NK-92 treated with Interleukin-12 subunit alpha and Interleukin-12 subunit beta, amount 100 ng/mL, for 24 hours (cell line): ENCODE measurements around the gene PPP1R1B.

Experiments used
- DNase-seq: peaks from one replicate; lab custom pipeline; 2025; lab: John Stamatoyannopoulos, UW

PPP1R1B gene

DNA sequence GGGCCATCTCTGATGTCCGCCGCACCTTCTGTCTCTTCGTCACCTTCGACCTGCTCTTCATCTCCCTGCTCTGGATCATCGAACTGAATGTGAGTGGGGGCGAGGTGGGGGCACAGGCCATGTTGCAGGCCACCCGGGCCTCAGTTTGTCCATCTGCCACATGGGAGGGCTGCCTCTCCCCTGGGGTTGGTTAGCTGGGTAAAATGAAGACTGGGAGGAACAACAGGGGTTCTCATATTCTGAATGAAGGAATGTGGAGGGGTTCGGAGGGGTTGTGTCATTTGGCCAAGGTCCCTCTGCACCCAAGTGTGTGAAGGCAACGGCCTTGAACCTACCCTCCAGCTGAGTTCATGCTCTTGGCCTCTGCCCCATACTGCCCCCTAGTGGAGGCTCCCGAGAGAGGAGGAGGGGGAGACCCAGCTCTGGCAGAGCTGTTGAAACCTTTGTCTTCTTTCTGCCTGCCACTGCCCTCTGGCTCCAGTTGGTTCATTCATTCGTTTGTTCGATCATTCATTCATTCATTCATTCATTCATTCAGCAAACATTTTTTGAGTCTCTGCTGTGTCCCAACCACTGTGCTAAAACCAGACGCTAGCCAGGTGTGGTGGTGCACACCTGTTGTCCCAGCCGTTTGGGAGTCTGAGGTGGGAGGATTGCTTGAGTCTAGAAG, 27.0 kb downstream of the PPP1R1B start:
- DNase-seq, result peak; percentile 56

DNA sequence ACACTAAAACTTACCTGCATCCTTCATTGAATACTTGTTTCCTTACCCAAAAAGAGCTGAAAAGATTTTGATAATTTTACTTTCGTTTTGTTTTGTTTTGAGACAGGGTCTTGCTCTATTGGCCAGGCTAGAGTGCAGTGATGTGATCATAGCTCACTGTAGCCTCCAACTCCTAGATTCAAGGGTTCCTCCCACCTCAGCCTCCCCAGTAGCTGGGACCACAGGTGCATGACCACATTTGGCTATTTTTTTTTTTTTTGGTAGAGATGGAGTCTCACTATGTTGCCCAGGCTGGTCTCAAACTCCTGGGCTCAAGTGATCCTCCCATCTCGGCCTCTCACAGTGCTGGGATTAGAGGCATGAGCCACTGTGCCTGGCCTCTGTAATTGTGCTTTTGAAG, 28.4 kb downstream of the PPP1R1B start:
- no peak for DNase-seq

DNA sequence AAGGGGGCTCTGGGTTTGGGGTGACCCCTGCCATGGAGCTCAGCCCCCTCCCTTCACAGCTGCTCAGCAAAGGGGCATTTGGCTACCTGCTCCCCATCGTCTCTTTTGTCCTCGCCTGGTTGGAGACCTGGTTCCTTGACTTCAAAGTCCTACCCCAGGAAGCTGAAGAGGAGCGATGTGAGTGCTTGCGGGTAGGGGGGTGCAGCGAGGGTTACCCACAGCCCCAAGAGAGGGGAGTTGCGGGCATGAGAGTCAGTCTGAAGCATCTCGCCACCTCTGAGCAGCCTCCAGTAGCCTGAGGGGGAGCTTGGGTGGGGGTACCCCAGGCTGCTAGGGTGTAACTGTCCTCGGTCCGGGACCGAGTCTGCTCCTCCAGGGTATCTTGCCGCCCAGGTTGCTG, 31.6 kb downstream of the PPP1R1B start:
- DNase-seq, result no peak

DNA sequence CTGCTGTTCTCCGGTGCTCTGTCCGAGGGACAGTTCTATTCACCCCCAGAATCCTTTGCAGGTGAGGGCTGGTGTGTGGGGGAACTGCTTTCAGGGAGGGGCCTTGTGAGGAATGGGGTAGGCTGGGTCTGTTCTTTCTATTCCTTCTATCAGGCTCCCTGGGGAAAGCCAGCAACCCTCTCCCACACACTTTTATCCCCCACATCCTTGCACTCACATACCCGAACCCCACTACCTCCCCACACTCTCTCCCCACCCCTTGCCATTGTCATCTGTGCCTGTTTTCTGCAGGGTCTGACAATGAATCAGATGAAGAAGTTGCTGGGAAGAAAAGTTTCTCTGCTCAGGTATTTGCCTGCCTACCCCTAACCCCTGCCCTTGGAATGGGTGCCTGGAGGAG, 32.0 kb downstream of the PPP1R1B start:
- no peak for DNase-seq

DNA sequence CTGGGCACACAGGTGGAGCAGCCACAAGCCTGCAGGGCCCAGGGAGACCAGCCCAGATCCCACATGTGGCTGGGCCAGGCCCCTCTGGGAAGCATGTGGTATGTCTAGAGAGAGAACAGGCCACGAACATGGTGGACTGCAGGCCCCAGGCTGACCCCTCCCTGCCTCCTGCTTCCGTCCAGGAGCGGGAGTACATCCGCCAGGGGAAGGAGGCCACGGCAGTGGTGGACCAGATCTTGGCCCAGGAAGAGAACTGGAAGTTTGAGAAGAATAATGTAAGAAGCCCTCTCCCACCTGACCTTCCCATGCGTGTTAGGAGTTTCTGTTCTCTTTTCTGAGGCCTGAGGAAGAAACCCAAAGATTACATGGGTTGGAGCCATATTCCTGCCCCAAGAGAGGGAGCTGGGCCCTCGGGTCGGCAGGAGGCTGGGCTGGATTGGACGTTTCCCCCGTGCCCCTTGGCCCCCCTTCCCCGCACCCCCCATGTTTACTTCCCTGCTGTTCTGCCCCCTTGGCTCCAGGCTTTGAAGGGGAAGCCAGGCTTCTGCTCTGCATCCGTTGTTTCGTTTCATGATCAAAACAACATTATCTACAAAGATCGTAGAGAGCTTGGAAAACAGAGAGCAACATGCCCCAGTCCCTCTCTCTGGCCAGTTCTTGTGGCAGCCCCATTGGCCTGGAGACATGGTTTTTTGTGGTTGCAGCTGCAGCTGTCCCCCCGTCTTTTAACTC, 32.7 kb downstream of the PPP1R1B start:
- DNase-seq, result no peak

DNA sequence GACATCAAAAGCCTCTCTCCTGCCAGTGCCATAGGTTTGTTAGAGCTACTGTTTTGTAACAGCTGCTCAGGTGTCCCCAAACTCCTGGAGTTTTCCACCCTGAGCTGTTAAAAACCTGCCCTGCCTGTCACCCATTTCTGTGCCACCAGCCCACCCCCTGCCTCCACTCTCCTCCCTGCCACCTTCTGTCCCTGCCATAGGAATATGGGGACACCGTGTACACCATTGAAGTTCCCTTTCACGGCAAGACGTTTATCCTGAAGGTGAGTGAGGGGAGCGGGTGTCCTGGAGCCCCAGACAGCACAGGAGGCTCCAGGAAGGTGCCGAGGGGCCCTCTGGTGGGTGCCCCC, 33.2 kb downstream of the PPP1R1B start:
- no peak for DNase-seq

DNA sequence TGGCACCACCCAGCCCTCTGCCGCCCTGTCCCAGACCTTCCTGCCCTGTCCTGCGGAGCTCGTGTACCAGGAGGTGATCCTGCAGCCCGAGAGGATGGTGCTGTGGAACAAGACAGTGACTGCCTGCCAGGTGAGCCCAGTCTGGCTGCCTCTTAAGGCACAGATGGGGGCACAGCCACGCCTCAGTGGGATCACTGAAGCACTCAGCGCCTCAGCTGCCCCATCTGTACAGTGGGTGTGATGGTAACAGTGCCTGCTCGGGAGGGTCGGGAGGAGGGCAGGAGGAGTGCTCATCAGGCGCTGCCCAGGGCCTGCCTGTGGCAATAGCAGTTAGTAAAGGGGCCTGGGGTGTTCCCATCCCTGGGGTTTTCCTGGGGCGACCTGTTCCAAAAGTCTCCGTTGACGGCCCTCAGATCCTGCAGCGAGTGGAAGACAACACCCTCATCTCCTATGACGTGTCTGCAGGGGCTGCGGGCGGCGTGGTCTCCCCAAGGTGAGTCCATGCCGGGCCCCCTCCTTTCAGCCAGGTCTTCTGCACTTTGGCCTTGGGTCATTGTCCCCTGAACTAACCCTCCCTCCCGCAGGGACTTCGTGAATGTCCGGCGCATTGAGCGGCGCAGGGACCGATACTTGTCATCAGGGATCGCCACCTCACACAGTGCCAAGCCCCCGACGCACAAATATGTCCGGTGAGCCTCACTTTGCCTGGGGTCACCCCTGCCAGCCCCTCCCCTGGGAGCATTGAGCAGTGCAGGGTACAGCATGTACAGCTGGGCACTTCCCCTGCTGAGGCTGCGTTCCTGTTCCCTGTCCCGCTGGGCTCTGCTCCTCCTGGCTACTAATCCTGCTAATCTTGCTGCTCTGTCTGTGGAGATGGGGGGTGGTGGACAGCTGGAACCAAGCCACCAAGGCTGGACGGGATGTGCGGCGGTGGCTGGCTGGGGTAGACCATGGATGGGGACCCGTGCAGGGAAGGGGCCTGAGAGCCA, 33.9 kb downstream of the PPP1R1B start:
- no peak for DNase-seq

DNA sequence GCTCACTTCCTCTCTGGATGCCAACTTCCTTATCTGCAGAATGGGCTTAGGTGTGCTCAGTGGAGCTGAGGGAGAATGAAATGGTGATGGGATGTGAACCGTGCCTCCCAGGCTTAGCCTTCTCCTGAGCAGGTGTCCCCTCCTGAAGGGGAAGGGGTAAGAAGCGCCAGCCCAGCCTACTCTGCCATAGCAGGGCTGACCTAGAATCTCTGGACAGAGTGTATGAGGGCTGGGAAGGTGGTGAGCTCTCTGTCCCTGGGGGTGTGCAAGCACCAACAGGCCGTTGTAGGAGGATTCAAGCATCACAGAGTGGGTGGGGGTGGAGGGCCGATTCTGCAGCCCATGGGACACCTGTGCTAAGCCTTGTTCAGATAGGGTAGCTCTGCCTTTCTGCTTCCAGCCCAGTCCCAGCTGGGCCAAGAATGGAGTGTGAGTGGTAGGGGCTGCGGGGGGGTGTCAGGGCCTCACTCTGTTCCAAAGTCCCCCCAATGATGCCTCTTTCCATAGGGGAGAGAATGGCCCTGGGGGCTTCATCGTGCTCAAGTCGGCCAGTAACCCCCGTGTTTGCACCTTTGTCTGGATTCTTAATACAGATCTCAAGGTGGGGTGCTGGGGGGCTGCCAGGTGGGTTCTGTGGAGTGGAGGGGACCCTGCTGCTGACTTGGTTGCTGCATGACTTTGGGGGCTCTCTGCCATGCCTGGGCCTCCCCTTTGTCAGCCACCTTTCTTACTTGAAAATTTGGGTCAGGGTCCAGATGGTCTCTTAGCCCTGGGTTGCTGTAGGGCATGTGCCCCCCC, 35.2 kb downstream of the PPP1R1B start:
- DNase-seq, result no peak

DNA sequence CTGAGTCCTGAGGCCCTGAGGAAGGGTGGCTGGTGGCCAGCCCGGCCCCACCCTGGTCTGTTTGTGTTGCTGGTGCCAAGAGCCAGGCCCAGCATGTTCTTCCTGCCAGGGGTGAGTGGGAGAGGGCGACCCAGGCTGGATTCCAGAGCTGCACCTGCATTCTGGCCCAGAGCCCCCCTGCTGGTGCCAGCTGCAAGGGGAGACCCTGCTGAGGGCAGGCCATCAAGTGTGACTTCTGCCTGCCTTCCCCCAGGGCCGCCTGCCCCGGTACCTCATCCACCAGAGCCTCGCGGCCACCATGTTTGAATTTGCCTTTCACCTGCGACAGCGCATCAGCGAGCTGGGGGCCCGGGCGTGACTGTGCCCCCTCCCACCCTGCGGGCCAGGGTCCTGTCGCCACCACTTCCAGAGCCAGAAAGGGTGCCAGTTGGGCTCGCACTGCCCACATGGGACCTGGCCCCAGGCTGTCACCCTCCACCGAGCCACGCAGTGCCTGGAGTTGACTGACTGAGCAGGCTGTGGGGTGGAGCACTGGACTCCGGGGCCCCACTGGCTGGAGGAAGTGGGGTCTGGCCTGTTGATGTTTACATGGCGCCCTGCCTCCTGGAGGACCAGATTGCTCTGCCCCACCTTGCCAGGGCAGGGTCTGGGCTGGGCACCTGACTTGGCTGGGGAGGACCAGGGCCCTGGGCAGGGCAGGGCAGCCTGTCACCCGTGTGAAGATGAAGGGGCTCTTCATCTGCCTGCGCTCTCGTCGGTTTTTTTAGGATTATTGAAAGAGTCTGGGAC, 36.0 kb downstream of the PPP1R1B start:
- DNase-seq, result no peak

DNA sequence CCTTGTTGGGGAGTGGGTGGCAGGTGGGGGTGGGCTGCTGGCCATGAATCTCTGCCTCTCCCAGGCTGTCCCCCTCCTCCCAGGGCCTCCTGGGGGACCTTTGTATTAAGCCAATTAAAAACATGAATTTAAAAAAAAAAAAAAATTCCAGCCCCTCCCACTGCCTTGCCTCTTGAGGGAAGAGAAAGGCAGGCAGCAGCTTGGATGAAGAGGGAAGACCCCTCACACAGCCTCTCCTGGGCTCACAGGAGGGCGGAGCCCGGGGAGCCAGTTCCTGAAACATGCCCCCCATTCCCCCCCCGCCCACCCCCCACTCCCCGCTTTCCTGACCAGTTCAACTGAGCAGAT, 36.6 kb downstream of the PPP1R1B start:
- no peak for DNase-seq

DNA sequence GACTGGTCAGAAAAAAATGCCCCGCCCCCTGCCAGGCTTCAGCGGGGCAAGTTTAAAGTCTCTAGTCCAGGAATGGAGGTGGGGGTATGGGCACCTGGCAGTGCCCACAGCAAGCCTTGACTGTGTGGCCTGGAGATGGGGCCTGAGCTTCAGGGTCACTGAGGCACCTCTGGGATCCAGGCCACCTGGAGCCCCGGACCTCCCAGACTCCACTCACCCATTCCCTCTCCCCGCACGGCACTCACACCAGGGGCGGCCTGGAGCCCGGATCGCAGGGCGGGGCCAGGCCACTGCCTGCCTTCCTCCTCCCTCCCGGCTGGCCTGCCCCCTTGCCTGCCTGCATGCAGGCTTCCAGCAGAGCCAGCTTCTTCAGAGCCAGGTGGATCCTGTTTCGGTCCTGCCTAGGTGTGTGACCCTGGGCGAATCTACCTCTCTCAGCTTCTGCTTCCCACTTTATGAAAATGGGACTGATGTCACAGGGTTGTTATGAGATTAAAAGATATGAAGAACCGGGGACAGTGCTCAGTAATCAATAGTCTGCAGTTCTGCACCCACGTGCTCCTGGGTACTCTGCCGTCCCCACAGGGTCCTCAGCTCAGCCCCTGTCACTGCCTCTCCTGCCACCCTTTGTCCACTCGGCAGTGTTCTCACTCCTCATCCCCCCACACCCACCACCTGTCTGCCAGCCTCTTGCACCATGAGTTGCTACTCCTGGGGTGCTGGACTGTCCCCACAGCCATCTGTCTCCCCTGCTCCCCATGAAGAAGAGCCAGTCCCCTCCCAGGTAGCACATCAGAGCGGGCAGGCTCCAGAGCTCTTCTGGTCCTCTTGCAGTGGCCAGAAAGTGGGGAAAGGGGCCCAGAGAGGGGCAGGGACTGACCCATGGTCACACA, 37.2 kb downstream of the PPP1R1B start:
- DNase-seq, result no peak

DNA sequence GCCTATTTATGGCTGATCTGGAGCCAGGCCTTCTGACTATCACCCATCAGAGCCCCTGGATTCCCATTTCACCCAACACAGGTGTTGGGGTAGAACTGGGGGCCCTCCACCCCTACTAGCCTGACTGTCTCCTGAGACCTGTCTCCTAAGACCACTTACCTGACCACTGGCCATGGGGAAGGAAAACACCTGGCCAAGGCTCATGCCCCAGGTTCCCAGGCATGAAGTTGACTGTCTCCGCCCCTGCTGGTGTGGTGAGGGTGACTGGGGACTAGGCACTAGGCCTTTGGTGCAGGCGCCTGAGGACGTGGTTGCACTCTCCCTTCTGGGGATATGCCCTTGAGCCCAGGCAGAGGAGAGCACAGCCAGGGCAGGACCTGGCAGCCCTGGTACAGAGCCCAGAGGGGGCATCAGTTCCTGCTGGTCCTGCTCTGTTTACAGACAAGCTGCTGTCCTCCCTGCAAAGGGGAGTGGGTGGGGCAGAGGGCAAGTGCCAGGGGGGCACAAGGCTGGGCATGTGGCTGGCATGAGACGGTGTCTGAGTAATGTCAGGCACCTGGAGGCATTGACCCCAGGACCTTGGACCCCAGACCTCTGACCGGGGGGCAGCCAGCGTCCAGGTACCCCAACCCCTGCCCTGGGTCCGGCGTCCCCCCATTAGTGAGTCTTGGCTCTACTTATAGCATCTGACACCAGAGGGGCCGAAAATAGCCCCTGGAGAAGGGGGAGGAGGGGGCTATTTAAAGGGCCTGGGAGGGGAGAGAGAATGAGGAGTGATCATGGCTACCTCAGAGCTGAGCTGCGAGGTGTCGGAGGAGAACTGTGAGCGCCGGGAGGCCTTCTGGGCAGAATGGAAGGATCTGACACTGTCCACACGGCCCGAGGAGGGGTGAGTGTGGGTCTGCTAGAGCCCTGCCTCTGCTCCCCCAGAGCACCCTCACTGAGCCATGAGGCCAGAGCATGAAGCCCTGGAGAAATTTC, 38.1 kb downstream of the PPP1R1B start, which contains the start of gene TCAP:
Gene TCAP (plus strand): TSS at position 769 of the 981 bp plus-strand sequence. CDS start 11 bp downstream, at position 780.
- no peak for DNase-seq

DNA sequence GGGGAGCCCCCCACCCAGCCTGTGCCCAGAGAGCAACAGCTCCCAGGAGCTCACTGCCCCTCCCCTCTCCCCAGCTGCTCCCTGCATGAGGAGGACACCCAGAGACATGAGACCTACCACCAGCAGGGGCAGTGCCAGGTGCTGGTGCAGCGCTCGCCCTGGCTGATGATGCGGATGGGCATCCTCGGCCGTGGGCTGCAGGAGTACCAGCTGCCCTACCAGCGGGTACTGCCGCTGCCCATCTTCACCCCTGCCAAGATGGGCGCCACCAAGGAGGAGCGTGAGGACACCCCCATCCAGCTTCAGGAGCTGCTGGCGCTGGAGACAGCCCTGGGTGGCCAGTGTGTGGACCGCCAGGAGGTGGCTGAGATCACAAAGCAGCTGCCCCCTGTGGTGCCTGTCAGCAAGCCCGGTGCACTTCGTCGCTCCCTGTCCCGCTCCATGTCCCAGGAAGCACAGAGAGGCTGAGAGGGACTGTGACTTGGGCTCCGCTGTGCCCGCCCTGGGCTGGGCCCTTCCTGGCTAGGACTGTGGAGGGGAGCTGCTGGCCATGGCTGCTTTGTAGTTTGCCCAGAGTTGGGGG, 39.0 kb downstream of the PPP1R1B start:
- DNase-seq, result no peak

DNA sequence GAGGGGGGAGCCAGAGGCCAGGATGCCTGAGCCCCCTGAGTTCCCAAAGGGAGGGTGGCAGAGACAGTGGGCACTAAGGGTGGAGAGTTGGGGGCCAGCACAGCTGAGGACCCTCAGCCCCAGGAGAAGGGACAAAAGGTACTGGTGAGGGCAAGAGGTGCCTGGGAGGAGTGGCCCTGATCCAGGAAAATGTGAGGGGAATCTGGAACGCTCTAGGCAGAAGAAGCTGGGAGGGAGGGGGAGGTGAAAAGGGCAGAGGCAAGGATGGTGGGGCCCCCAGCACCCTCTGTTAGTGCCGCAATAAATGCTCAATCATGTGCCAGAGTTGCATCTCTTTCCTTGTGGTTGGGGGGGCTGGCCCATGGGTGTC, 39.5 kb downstream of the PPP1R1B start:
- no peak for DNase-seq

DNA sequence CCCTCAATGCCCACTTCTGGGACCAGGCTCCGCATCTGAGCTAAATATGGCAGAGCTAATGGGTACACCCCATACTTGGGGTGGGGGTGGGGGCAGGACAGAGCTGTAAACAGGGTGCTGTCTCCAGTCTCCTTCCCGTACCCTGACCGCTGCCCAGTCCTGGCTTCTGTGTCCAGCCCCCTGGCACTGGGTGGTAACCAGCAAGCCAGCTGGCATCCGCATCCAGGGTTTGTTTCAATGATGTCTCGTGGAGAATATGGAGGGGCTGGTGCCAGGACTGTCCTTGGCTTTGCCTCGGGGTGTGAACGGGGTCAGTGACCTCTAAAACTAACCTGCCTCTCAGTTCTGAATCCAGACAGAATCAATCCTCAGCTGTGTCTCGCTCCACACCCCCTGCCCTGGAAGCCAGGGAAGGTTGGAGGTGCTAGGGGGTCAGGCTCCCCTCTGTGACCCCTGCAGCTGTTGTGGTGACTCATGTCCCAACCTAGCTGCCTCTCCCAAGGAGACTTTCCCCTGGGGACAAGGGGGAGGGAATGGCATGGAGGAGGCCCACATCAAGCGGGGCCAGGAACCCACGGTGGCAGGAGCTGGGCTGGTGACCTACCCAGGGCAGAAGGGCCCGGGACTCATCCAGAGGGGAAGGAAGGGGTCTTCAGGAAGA, 40.0 kb downstream of the PPP1R1B start:
- no peak for DNase-seq

DNA sequence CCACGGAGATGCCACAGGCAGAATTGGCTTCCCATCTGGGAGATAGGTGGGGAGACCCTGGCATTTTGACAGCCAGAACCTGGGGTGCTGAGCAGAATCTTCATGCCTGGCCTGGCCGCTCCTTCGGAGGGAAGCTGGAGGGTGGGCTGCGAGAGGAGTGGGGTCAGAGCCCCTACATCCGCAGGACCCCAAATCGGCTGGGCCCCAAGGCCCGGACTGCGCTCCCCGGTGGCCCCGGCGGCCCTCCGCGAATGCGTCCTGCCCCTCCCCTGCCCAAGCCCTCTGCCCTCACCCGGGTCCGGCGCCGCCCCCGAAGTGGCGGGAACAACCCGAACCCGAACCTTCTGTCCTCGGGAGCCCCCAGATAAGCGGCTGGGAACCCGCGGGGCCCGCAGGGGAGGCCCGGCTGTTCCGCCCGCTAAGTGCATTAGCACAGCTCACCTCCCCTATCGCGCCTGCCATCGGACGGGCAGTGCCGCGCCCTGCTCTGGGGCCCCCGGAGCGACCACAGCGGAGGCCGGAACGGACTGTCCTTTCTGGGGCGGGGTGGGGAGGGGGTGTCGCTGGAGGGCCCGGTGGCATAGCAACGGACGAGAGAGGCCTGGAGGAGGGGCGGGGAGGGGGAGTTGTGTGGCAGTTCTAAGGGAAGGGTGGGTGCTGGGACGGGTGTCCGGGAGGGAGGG, 40.7 kb downstream of the PPP1R1B start:
- no peak for DNase-seq
